ENCODE results near the gene ERCC2. TPM values are rescaled to one million over a fixed set of nuclear protein-coding genes. Genes with fewer than 3 reads are reported as not detected.
"Not testable (repeated sequence)": the region's sequence is repeated elsewhere in the genome, so short reads cannot be mapped to it uniquely, and the experiment has no call there.

Gene ERCC2
- total and polyA plus RNA-seq, 2 experiments from 2014 or later = 19.2 to 69.1 TPM

DNA sequence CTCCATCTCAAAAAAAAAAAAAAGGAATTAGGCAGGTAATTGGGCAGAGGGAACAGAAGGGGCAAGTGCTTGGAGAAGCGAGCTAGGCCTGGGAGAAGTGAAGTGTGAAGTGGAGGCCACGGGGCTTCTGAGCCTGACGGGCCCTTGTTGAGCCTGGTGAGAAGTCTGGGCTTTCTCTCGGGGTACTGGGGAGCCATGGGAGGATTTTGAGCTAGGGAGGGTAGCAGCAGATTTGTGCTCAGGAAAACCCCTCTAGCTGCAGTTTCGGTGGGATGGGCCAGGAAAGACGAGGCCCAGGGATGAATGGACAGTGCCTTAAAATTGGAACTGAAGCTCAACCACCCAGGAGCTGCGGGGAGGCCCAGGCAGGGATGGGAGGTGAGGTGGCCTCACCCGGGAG, 44.1 kb upstream of the ERCC2 start:
- Histone ChIP-seq H3K4me3 (no peak overlapping the region), H3K4me1 (ENCODE audit: low read depth) (no peaks in the 10 kb centered on the region), H3K27me3 (no peaks in the 10 kb centered on the region), H3K27ac (no peak overlapping the region), H3K9me3 (ENCODE audit: low read depth) (no peaks in the 10 kb centered on the region), H3K36me3 (peaks cover 24% of the 10 kb centered on the region)
- no peak for DNase-seq (ENCODE audit: low read depth in 1 of 2, low spot score in 1 of 2)
- no peak for TF ChIP-seq CTCF (IDR thresholded peaks at IDR 0.05; ENCODE audit: low read depth, low read length)

DNA sequence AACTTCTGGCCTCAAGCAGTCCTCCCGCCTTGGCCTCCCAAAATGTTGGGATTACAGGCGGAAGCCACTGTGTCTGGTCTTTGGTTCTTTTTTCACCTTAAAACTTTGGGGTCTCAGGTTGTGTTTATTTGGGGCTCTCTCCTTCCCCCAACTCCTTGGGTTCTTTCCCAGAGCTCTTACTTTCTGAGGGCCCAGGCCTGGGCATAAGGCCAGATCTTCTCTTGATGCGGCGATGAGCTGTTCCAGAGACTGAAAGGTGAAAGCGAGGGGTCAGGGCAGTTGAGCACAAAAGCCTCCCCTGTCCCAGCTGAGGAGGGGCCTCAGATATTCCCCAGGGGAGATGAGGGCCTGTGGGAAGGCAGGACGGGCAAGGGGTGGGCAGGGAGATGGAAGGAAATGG, 43.1 kb upstream of the ERCC2 start:
- H3K4me3 ChIP-seq = no peak overlapping the region
- H3K9me3 ChIP-seq (ENCODE audit: low read depth) = no peaks in the 10 kb centered on the region
- H3K27me3 ChIP-seq = no peaks in the 10 kb centered on the region
- no peaks in the 10 kb centered on the region for H3K4me1 ChIP-seq (ENCODE audit: low read depth)
- H3K27ac ChIP-seq = no peak overlapping the region
- no peak for DNase-seq (ENCODE audit: low read depth in 1 of 2, low spot score in 1 of 2)
- peaks cover 21% of the 10 kb centered on the region for H3K36me3 ChIP-seq
- no peak for TF ChIP-seq CTCF (IDR thresholded peaks at IDR 0.05; ENCODE audit: low read depth, low read length)

DNA sequence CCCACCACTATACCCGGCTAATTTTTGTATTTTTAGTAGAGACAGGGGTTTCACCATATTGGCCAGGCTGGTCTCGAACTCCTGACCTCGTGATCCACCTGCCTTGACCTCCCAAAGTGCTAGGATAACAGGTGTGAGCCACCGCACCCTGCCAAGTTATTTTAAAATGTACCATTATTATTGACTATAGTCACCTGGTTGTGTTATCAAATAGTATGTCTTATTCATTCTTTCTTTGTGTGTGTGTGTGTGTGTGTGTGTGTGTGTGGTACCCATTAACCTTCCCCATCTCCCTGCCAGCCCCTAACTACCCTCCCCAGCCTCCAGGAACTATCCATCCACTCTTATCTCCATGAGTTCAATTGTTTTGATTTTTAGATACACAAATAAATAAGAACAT, 40.0 kb upstream of the ERCC2 start:
- not testable (repeated sequence) for DNase-seq (ENCODE audit: low read depth in 1 of 2, low spot score in 1 of 2); H3K4me3 ChIP-seq; H3K27me3 ChIP-seq; H3K4me1 ChIP-seq (ENCODE audit: low read depth); H3K36me3 ChIP-seq; H3K27ac ChIP-seq; H3K9me3 ChIP-seq (ENCODE audit: low read depth)

- Histone ChIP-seq H3K9me3 (ENCODE audit: low read depth) (no peaks in the 10 kb centered on the region), H3K27me3 (no peaks in the 10 kb centered on the region), H3K27ac (no peak overlapping the region), H3K4me1 (ENCODE audit: low read depth) (no peaks in the 10 kb centered on the region), H3K36me3 (peaks cover 9% of the 10 kb centered on the region), H3K4me3 (no peak overlapping the region)
- no peak for TF ChIP-seq CTCF (IDR thresholded peaks at IDR 0.05; ENCODE audit: low read depth, low read length)
- DNase-seq (ENCODE audit: low read depth in 1 of 2, low spot score in 1 of 2) = no peak
Observed at GRCh38 chr19:45409557-45409920, 39.2 kb upstream of the ERCC2 start.

- no peak for DNase-seq (ENCODE audit: low read depth in 1 of 2, low spot score in 1 of 2)
Observed at GRCh38 chr19:45408830-45409556, 38.6 kb upstream of the ERCC2 start.

More at GRCh38 chr19:45408830-45409556, 38.6 kb upstream of the ERCC2 start:
- TF ChIP-seq CTCF (IDR thresholded peaks at IDR 0.05; ENCODE audit: low read depth, low read length) = no peak
- Histone ChIP-seq H3K27me3 (no peaks in the 10 kb centered on the region), H3K4me3 (no peak overlapping the region), H3K9me3 (ENCODE audit: low read depth) (no peaks in the 10 kb centered on the region), H3K4me1 (ENCODE audit: low read depth) (no peaks in the 10 kb centered on the region), H3K36me3 (peaks cover 5% of the 10 kb centered on the region), H3K27ac (no peak overlapping the region)

All from cardiac muscle cell (in vitro differentiated cells and primary cell).